Stimulated activated CD4-positive, alpha-beta T cell treated with anti-CD3 and anti-CD28 coated beads, Interleukin-4, amount 100 ng/mL, for 1 hour (primary cell): ENCODE results near the gene ITIH1.
A peak's percentile ranks its signal among the peaks of the same experiment; 100 is the strongest.
"Not testable (repeated sequence)": the region's sequence is repeated elsewhere in the genome, so short reads cannot be mapped to it uniquely, and the experiment has no call there.

ENCODE experiments used
- DNase-seq: peaks from one replicate; pipeline ENCODE4 v3.0.0-alpha.2; 2020

ITIH1 gene

DNA sequence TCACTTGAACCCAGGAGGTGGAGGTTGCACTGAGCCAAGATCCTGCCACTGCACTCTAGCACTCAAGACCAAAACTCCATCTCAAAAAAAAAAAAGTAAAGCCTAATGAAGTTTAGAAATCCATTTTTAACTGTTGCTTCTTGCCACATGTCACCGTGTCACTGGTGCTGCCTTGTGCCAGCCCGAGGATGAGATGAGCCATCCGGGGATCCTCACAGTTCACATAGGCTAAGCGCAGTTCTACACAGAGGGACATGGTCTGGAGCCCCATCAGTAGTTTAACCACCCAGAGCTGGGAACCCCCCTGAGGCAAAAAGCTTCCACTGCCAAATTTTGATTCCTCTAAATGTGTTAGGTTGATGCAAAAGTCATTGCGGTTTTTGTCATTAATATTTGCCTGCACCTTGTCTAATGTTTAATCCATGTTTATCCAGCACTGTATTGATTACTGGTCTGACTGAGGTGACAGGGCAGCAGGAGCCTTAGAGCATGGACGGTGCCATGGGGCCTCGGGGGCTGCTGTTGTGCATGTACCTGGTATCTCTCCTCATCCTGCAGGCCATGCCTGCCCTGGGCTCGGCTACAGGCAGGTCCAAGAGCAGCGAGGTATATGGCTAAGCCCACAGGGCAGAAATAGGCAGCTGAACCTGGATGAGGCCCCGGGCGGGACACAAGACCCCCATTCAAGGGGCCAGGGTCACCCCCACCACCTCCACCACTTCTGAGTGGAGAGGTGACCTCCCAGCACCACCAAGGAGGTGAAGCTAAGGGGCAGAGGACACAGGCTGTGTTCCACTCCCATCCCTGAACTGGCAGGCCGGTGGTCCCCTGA is at the start of gene ITIH1:
TSS of gene ITIH1 (plus strand) at position 473 of the 832 bp plus-strand sequence. CDS start at position 490, 17 bp downstream.
- DNase-seq: no peak

GRCh38 chr3:52728753-52729152 is 48.6 kb upstream of the ITIH1 start:
- not testable (repeated sequence) for DNase-seq

DNA sequence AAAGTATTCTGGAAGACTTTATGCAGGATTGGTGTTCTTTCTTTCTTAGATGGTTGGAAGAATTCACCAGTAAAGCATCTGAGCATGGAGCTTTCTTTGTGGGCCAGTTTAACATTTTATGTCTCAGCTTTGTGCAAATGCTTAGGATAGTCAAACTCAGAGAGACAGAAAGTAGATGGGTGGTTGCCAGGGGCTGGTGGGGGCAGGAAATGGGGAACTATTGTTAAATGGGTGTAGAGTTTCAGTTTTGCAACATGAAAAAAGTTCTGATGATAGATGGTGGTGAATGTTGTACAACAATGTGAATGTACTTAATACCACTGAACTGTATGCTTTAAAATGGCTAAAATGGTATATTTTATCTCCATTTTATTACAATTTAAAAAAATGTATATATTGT is 46.7 kb upstream of the ITIH1 start:
- DNase-seq: no peak

- no peak for DNase-seq
These were observed 45.8 kb upstream of the ITIH1 start for GRCh38 chr3:52731590-52731989.

GRCh38 chr3:52733256-52733891 is 44.0 kb upstream of the ITIH1 start:
- no peak for DNase-seq

DNA sequence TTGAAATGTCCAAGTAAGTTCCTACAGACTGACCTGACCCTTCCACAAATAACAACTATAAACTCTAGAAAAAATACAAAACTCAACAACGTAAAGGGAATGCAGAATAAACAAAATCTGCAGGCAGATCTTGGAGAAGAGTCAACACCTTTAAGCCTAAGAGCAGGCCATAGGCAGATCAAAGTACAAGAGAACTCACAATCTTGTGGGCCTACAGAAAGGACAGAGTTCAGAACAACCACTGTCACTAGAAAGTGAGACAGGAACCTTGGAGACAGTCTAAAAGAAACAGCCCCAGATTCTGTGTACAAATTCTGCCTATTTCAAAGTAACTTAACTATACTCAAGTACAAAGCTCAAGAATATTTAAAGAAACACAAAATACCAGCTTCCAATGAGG is 37.7 kb upstream of the ITIH1 start:
- no peak for DNase-seq

- DNase-seq: no peak
These were observed 34.9 kb upstream of the ITIH1 start for GRCh38 chr3:52742418-52743041.

DNA sequence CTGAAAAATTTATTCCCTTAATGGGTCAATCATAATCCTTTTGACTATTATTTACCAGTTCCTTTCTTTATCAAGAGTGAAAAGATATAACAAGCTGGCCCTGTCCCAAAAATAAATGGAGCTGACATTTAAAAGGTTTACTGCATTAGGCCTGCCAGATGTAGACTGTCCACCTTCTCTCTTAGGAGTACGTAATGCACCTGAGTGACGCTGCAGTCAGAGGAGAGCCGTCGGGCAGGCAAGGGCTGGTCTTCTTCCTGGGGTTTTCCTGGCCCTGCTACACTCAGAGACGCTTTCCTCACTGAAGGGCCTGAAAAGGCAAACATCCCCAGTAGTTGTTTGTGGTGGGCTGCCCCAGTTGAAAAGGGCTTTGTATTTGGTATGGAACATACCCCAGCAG is 34.2 kb upstream of the ITIH1 start:
- no peak for DNase-seq

DNA sequence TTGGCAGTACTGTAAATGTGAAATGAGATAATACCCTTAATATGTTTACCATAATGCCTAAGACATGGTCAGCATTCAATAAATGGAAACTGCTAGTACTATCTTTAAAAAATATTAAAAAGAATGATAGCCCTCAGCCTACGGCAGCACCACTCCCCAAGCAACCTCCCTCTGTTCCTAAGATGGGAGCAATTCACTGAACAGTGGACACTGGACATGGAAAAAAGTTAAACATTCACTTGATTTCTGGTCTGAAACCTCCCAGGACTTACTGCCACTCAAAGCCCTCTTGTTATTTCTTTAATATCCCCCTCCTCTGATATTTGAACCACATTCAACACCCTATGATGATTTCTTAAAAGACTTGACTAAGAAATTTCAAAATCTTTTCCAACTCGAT is 33.7 kb upstream of the ITIH1 start:
- DNase-seq: no peak

DNA sequence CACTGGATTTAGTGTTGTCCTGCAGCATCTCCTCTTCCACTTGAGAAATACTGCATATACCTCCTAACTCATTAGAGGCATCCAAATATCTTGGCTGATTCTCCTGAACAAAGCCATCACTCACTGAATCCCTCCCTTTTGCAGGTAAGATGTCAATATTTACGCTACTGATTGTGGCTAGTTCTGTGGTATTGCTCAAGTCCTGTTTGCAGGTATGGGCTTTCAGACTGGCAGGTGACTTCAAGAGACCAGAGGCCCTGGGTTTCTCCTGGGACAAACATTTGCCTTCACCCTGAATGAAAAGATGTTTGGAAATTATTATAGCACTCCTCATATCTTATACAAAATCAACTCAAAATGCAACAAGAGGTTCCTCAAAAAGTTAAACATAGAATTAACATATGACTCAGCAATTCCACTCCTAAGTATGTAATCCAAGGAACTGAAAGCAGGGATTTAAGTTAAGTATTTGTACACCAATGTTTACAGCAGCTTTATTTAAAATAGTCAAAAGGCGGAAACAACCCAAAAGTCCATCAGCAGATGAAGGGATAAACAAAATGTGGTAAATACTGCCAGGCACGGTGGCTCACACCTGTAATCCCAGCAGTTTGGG is 25.2 kb upstream of the ITIH1 start:
- no peak for DNase-seq

GRCh38 chr3:52754373-52754772 is 23.0 kb upstream of the ITIH1 start:
- DNase-seq: no peak

GRCh38 chr3:52756141-52756540 is 21.3 kb upstream of the ITIH1 start:
- DNase-seq: no peak

DNA sequence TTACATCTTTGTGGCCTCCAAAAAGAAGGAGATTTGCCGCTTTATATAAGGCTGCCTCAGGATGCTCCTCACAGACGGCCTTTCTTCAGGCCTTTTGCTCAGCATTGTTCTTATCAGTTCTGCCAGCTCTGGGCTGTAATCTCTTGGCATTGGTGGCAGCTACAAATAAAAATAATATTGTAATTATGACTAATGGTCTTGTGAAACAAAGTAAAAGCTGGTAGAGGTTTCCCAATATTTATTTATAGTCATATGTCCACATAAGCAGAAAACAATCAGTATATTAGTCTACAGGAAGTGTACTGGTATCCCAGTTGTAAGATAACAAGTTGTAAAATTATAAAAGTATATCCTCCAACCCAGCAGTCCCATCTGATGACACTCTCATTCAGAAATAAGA is 13.9 kb upstream of the ITIH1 start:
- DNase-seq: no peak

DNA sequence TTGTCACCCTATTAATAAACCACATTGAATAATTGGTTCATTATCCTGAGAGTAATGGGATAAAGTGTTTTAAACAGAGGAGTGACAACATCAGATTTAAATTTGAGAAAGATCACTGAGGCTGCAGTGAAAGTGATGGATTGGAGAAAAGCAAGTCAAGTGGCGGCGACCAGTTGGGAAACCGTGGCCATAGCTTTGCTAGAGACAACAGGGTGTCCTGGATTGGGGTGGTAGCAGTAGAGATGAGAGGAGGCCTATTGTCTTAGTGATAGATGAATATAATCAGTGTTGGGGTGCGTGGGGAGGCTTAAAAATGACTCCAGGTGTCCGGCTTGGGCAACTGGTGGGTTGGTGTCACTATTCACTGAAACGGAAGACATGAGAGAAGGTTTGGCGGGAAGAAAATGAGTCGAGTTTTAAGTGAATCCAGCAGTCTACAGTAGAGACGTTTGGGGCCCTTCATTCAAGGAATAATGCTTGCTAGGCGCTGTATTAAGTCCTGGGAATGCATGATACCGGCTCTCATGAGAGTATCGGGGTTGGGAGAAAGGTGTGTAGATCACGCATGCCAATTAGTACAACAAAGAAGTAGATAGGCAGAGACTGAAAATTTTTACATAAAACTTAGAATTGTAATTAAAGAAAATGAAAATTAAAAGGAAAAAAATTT is 7.5 kb upstream of the ITIH1 start:
- DNase-seq: no peak

GRCh38 chr3:52770496-52771333 is 6.7 kb upstream of the ITIH1 start, which contains the start of gene NEK4:
Gene NEK4 (minus strand): TSS chr3:52770940. CDS start chr3:52770746, 194 bp downstream.
- peak; percentile 88 for DNase-seq

- no peak for DNase-seq
These were observed 6.1 kb upstream of the ITIH1 start for GRCh38 chr3:52771334-52771681.

DNA sequence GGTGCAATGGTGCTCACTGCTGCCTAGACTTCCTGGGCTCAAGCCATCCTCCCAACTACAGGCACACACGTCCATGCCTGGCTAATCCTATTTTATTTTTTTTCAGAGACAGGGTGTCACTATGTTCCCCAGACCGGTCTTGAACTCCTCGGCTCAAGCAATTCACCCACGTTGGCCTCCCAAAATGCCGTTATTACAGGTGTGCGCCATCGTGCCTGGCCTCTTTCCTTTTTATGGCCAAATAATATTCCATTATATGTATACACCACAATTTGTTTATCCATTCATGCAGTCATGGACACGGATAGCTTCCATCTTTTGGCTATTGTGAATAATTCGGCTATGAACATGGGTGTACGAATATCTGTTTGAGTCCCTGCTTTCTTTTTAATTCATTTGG is 5.7 kb upstream of the ITIH1 start:
- no peak for DNase-seq

DNA sequence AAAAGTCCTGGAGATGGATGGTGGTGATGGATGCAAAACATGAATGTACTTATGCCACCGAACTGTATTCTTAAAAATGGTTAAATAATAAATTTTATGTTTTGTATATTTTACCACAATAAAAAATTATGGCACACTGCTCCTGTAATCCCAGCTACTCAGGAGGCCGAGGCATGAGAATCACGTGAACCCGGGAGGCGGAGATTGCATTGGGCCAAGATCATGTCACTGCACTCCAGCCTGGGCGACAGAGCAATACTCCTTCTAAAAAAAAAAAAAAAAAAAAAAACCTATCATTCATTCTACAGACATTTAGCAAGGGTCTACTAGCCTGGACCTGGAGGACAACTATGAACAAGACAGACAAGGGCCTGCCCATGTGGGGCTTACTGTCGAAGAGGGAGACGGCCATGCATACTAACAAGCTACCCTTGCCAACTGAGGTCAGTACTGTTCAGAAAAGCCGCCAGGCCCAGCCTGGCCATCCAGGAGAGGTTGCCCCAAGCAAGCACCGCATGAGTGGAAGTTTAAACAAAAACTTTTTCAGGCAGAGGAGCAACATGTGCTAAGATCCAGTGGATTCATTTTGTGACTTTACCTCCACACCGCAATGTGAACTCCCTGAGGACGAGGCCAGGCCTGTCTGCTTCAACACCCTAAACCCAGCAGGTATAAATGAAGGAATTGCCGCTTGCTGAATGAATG is 3.9 kb upstream of the ITIH1 start:
- DNase-seq: no peak

DNA sequence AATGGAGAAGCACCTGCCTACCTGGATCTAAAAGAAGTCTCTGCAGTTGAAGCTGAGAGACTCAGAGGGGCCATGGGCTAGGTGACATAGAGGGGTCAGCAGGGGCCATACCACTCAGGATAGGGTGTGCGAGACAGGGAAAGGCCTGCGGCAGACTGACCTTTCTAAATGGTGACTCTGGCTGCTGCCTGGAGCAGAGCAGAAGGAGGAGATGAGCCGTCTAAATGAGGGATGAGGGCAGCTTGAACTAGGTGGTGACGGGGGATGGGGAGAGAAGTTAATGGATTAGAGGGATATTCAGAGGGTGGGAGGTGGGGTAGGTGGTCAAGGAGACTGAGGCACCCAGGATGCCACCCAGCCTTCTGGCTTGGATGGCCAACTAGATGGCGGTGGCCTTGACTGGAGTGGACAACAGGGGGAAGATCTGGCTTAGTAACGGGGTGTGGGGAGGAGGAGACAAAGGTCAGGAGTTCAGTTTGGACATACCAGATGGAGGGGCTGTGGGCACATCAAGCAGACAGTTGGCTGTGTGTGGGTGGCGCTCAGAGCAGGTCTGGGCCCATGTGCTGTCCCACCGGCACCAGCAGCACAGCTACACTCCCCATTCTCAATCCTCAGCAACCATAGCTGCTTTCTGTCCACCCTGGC is 3.2 kb upstream of the ITIH1 start:
- DNase-seq: no peak

GRCh38 chr3:52774901-52775864 is 2.2 kb upstream of the ITIH1 start:
- no peak for DNase-seq
